AG04449 (cell line): ENCODE results near the gene KRABD2.
"Not testable (repeated sequence)": the region's sequence is repeated elsewhere in the genome, so short reads cannot be mapped to it uniquely, and the experiment has no call there.

Experiments
- CTCF ChIA-PET: fragments of 350-600 bp; formaldehyde crosslinking; extraction: SDS; loops from one replicate; lab custom pipeline; 2021; ENCODE audit warnings: antibody characterized with exemption; lab: Yijun Ruan, JAX
- POLR2A ChIA-PET: fragments of 400-600, 350-600 bp; formaldehyde crosslinking; extraction: SDS; loops from one replicate; lab custom pipeline; 2020; ENCODE audit warnings: antibody characterized with exemption, inconsistent platforms; lab: Yijun Ruan, JAX
- DNase-seq: peaks from one replicate; pipeline ENCODE4 v3.0.0-alpha.2; 2010; ENCODE audit warnings: low read depth, low spot score
- H3K4me3 ChIP-seq: 2 replicates; pipeline ENCODE4 v1.5.1; 2011; ENCODE audit warnings: low read depth, mild to moderate bottlenecking, control low read depth, low read length
- CTCF ChIP-seq: IDR thresholded peaks from one replicate; pipeline ENCODE4 v1.5.1; 2011; ENCODE audit warnings: mild to moderate bottlenecking, moderate library complexity, low read length, control low read depth, inconsistent platforms; ENCODE audit not compliant: insufficient read depth; ENCODE audit errors: missing control alignments

KRABD2 gene

DNA sequence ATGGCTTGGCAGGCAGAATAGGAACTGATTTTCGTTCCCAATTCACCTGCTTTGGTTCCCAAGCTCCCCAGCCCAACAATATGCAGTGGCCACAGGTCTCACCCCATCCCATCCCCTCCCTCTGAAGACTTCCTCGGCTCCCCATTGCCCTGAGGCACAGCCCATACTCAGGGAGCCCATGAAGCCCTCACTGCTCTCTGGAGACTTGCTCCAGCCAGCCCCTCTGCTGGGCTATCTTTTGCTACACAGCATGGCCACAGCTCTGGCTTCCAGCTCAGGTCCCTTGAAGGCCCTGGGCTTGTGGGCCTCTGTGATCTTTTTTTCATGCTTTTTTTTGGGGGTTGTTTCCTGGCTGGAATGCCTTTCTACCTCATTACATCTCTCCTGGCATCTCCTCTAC lies 29.7 kb upstream of the KRABD2 start:
- ChIA-PET POLR2A (no interaction called here), CTCF (interaction anchor here (1.0 to 6.5 kb wide), 5 partner anchors 11 to 380 kb away, joined by 3 to 94 read pairs (median 5); no protein-coding TSS in a partner anchor)
- no peak for DNase-seq
- no peak for TF ChIP-seq CTCF
- no peak overlapping the region for H3K4me3 ChIP-seq

GRCh38 chr17:8405499-8406016 lies 29.1 kb upstream of the KRABD2 start:
- ChIA-PET POLR2A (no interaction called here), CTCF (interaction anchor here (1.0 to 6.5 kb wide), 5 partner anchors 10 to 380 kb away, joined by 3 to 94 read pairs (median 5); no protein-coding TSS in a partner anchor)
- H3K4me3 ChIP-seq = no peak overlapping the region
- TF ChIP-seq CTCF = no peak
- no peak for DNase-seq

- ChIA-PET POLR2A (no interaction called here), CTCF (no interaction called here)
- DNase-seq = no peak
- H3K4me3 ChIP-seq = no peak overlapping the region
- TF ChIP-seq CTCF = no peak
These were observed 26.5 kb upstream of the KRABD2 start for GRCh38 chr17:8402921-8403536.

DNA sequence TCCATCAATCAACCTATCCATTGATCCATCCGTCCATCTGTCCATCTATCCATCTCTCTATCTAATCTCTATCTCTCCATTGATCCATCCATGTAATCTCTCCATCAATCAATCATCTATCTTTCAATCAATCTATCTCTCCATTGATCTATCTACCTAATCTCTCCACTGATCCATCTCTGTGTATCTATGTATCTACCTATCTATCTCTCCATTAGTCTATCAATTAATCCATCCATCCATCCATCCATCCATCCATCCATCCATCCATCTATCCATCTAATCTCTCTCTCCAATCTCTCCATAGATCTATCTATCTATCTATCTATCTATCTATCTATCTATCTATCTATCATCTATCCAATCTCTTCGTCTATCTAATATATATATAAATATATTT lies 24.6 kb upstream of the KRABD2 start:
- DNase-seq = no peak
- no peak overlapping the region for H3K4me3 ChIP-seq
- no peak for TF ChIP-seq CTCF
- POLR2A ChIA-PET = no interaction called here
- CTCF ChIA-PET = no interaction called here

DNA sequence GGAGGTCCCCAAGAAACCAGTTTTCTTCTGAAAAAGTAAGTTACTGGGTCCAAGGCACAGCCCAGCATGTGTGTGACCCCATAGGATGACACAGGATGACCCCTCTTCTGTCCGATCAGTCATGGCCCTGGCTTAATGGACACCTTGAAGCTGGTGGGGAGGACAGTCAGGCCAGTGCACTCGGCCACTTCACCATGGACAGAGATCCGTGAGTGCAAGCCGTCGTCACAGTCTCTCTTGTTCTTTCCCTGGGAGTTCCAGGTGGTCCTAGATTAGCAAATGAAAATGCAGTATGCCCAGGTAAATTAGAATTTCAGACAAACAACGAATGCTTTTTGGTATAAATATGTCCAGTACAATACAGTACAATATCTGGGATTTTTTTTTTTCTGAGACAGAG lies 22.5 kb upstream of the KRABD2 start:
- no peak overlapping the region for H3K4me3 ChIP-seq
- POLR2A ChIA-PET = no interaction called here
- no peak for DNase-seq
- no peak for TF ChIP-seq CTCF
- CTCF ChIA-PET = interaction anchor here (1.7 kb wide), 1 partner anchor 11 kb away, joined by 13 read pairs; no protein-coding TSS in a partner anchor

DNA sequence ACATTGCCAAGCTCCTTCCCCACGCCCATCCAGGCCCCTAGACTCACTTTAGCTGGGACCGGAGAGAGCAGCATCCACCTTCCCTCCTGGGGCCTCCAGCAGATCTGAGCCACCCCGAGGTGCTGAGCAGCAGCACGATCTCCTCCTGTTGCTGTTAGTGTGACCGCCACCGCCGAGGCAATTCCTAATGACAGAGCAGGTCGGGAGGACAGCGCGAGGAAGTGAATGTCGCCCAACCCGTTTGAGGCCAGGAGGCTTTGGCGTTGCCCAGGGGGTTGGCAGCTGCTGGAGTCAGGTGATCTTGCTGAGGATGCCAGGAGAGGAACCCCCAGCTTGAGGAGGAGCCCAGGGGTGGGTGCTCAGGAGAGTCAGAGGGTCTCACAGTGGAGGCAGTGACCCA lies 21.1 kb upstream of the KRABD2 start, which contains the start of gene RNF222:
TSS of gene RNF222 (minus strand) at position 192 of the 400 bp plus-strand sequence. CDS start 4,366 bp downstream, outside the sequence.
- ChIA-PET CTCF (interaction anchor here (1.5 to 1.7 kb wide), 3 partner anchors 11 to 13 kb away, joined by 6 to 13 read pairs (median 6); no protein-coding TSS in a partner anchor), POLR2A (no interaction called here)
- no peak within 1 kb of the TSS for H3K4me3 ChIP-seq
- TF ChIP-seq CTCF = no peak
- DNase-seq = no peak

DNA sequence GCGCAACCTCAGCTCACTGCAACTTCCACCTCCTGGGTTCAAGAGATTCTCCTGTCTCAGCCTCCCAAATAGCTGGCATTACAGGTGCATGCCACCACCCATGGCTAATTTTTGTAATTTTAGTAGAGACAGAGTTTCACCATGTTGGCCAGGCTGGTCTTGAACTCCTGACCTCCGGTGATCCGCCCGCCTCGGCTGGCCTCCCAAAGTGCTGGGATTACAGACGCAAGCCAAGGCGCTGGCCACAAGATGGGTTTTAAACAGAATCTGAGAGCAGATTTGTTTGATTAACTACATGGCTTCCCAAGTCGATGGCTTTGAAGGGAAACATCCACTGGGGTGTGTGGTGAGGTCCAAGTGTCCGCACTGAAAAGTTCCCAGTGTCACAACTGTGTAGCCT lies 18.0 kb upstream of the KRABD2 start:
- ChIA-PET POLR2A (interaction anchor here (0.6 kb wide), 1 partner anchor 10 kb away, joined by 3 read pairs; no protein-coding TSS in a partner anchor), CTCF (interaction anchor here (1.9 to 2.7 kb wide), 4 partner anchors 11 to 16 kb away, joined by 8 to 14 read pairs (median 10); no protein-coding TSS in a partner anchor)
- not testable (repeated sequence) for DNase-seq, H3K4me3 ChIP-seq
